K562 (cell line): ENCODE data around the gene GARIN5B. TPM values are rescaled to one million over a fixed set of nuclear protein-coding genes. Genes with fewer than 3 reads are reported as not detected.

Experiments used
- ATAC-seq: fragments of 200-7000 bp; cut with Tn5 transposase; 3 replicates; pipeline ENCODE4 v1.9.1; 2020; ENCODE audit warnings: moderate library complexity
- BruUV-seq: library from RNA; stranded (reverse); fragments of 400-500 nt; replicated peaks from 2 replicates; lab custom pipeline; 2021; lab: Mats Ljungman, UMichigan
- CTCF ChIA-PET: fragments of 300-600 bp; formaldehyde crosslinking; extraction: SDS; loops from one replicate; lab custom pipeline; 2021; ENCODE audit warnings: low intra/inter-chr PET ratio; lab: Yijun Ruan, JAX
- POLR2A ChIA-PET: fragments of 300-600, 350-650 bp; sonication (Branson Sonifier 250); formaldehyde crosslinking; extraction: SDS; loops from one replicate; lab custom pipeline; 2021; ENCODE audit warnings: antibody characterized with exemption, inconsistent platforms; lab: Yijun Ruan, JAX
- DNase-seq, 4 experiments: peaks; one replicate each; pipeline versions ENCODE4 v3.0.0 to v3.0.0-alpha.2; 2011 to 2018; ENCODE audit warnings: low spot score in 3 of 4, mixed read lengths in 3 of 4; ENCODE audit errors: extremely low read depth in 1 of 4
- FAIRE-seq: peaks from 2 replicates; lab custom pipeline; 2011; peaks lifted over from hg19 to GRCh38; lab: Jason Lieb, UNC
- H2AFZ ChIP-seq: 2 replicates; pipeline ENCODE4 v1.6.0; 2011; ENCODE audit warnings: low read depth, low read length, control low read depth, inconsistent platforms
- H3K27ac ChIP-seq: fragments of 200-600 bp; 3 replicates; pipeline ENCODE4 v1.8.0; 2011; ENCODE audit warnings: low read depth, mild to moderate bottlenecking, control low read depth, inconsistent platforms, low read length, moderate library complexity, mixed read lengths; ENCODE audit errors: extremely low read depth
- H3K27me3 ChIP-seq, 2 experiments: fragments of 300-600 bp in 1 of 2; 2 replicates in 1 of 2; 3 replicates in 1 of 2; pipeline versions ENCODE4 v1.6.0 to v1.8.0; 2011; ENCODE audit warnings: inconsistent platforms in 2 of 2, low read length in 2 of 2, mild to moderate bottlenecking in 1 of 2, mixed read lengths in 1 of 2, moderate library complexity in 1 of 2; ENCODE audit not compliant: control insufficient read depth in 2 of 2, insufficient read depth in 2 of 2
- H3K36me3 ChIP-seq: fragments of 300-600 bp; 3 replicates; pipeline ENCODE4 v1.8.0; 2011; ENCODE audit warnings: mild to moderate bottlenecking, low read length, inconsistent platforms; ENCODE audit not compliant: control insufficient read depth, insufficient read depth
- H3K4me1 ChIP-seq, 2 experiments: fragments of 200-600 bp in 1 of 2; replicated peaks in 1 of 2; 2 replicates in 1 of 2; 3 replicates in 1 of 2; pipeline versions ENCODE4 v1.5.1 to v1.8.0; 2011; ENCODE audit warnings: inconsistent platforms in 2 of 2, low read length in 2 of 2, mild to moderate bottlenecking in 1 of 2, mixed read lengths in 1 of 2, moderate library complexity in 1 of 2; ENCODE audit not compliant: control insufficient read depth in 2 of 2, insufficient read depth in 2 of 2
- H3K4me2 ChIP-seq: 2 replicates; pipeline ENCODE4 v1.6.1; 2011; ENCODE audit warnings: low read length, control low read depth, inconsistent platforms, mixed read lengths; ENCODE audit not compliant: insufficient read depth
- H3K4me3 ChIP-seq: fragments of 200-600 bp; sonication (generic), shearing (Covaris generic); 2 replicates; pipeline ENCODE4 v1.5.1; 2016; ENCODE audit warnings: control low read depth, inconsistent platforms
- H3K79me2 ChIP-seq: fragments of 200-600 bp; 3 replicates; pipeline ENCODE4 v1.8.0; 2011; ENCODE audit warnings: low read length, inconsistent platforms; ENCODE audit not compliant: control insufficient read depth, insufficient read depth
- H3K9ac ChIP-seq, 2 experiments: 2 replicates each; pipeline versions ENCODE4 v1.6.0 to v1.6.1; 2011; ENCODE audit warnings: low read depth in 2 of 2, low read length in 2 of 2, control low read depth in 1 of 2, inconsistent platforms in 1 of 2, mild to moderate bottlenecking in 1 of 2, mixed read lengths in 1 of 2; ENCODE audit not compliant: insufficient read depth in 1 of 2
- H3K9me1 ChIP-seq: one replicate; pipeline ENCODE4 v1.6.0; 2011; ENCODE audit warnings: inconsistent platforms, mild to moderate bottlenecking, low read length, moderate library complexity; ENCODE audit not compliant: control insufficient read depth, insufficient read depth
- H3K9me3 ChIP-seq: replicated peaks from 2 replicates; pipeline ENCODE4 v1.5.1; 2011; ENCODE audit warnings: low read depth, low read length, inconsistent platforms; ENCODE audit not compliant: control insufficient read depth, insufficient read depth
- H4K20me1 ChIP-seq: replicated peaks from 2 replicates; pipeline ENCODE4 v1.6.1; 2011; ENCODE audit warnings: low read length, inconsistent platforms, mixed read lengths; ENCODE audit not compliant: control insufficient read depth, insufficient read depth
- BCOR ChIP-seq: fragments of 450-650 bp; IDR thresholded peaks from 2 replicates; pipeline ENCODE4 v1.6.1; 2016
- DIDO1 ChIP-seq: fragments of 450-650 bp; IDR thresholded peaks from 2 replicates; pipeline ENCODE4 v1.6.1; 2016; ENCODE audit warnings: low read depth, missing biosample characterization, missing genetic modification characterization
- E2F3 ChIP-seq: fragments of 250-450 bp; sonication (Bioruptor Pico); IDR thresholded peaks from 2 replicates; pipeline ENCODE4 v1.4.0; 2020; ENCODE audit warnings: mild to moderate bottlenecking
- ETV5 ChIP-seq: sonication (generic); formaldehyde crosslinking; IDR thresholded peaks from 2 replicates; pipeline ENCODE4 v1.4.0; 2020; ENCODE audit warnings: low read depth, mild to moderate bottlenecking, missing genetic modification reagents
- IRF2 ChIP-seq: sonication (generic); formaldehyde crosslinking; IDR thresholded peaks from 2 replicates; pipeline ENCODE4 v1.8.1; 2022; ENCODE audit warnings: mild to moderate bottlenecking, missing genetic modification reagents
- KDM1A ChIP-seq, 2 experiments: fragments of 450-650 bp; IDR thresholded peaks; 2 replicates each; pipeline ENCODE4 v1.6.1; 2016; ENCODE audit warnings: mild to moderate bottlenecking in 2 of 2
- PTBP1 ChIP-seq: fragments of 200-400 bp; formaldehyde crosslinking; IDR thresholded peaks from 2 replicates; pipeline ENCODE4 v1.6.1; 2017; ENCODE audit warnings: low read depth, low read length
- RBM25 ChIP-seq: fragments of 200-400 bp; formaldehyde crosslinking; IDR thresholded peaks from 2 replicates; pipeline ENCODE4 v1.6.1; 2018; ENCODE audit warnings: low read length, low read depth, moderate library complexity; ENCODE audit not compliant: severe bottlenecking
- RFX1 ChIP-seq: fragments of 450-650 bp; IDR thresholded peaks from 2 replicates; pipeline ENCODE4 v1.6.1; 2016; ENCODE audit warnings: mild to moderate bottlenecking, moderate library complexity
- SOX6 ChIP-seq: fragments of 450-650 bp; IDR thresholded peaks from 2 replicates; pipeline ENCODE4 v1.6.1; 2014; ENCODE audit warnings: mild to moderate bottlenecking
- ZFP36 ChIP-seq: fragments of 150-350 bp; IDR thresholded peaks from 2 replicates; pipeline ENCODE4 v1.6.1; 2018; ENCODE audit warnings: low read length, low read depth; ENCODE audit not compliant: partially characterized antibody
- ZNF436 ChIP-seq: fragments of 250-450, 450-650 bp; sonication (Bioruptor Pico); formaldehyde crosslinking; IDR thresholded peaks from 2 replicates; pipeline ENCODE4 v1.7.0; 2020; ENCODE audit warnings: mild to moderate bottlenecking
- WGBS: fragments of 100-300 bp; shearing (Covaris generic); methylation state at CpG from one replicate; pipeline ENCODE4 v1.1.6; 2016; ENCODE audit warnings: low coverage, mixed read lengths; ENCODE audit not compliant: insufficient coverage; ENCODE audit errors: missing lambda C conversion rate; 5-methylcytosine and 5-hydroxymethylcytosine counted together
- in situ Hi-C: fragments of 300-500 bp; cut with MboI; formaldehyde crosslinking; loops from 4 replicates; pipeline ENCODE4 v1.15.0; 2018; ENCODE audit warnings: inconsistent platforms, mixed read lengths
- intact Hi-C: fragments of 100-400 bp; cut with micrococcal nuclease; formaldehyde crosslinking; loops from 2 replicates; pipeline ENCODE4 v1.14.2; 2022
- polyA plus RNA-seq, 8 experiments: library from polyadenylated mRNA; depleted of rRNA in 4 of 8; stranded (reverse) in 5 of 8; unstranded in 3 of 8; fragments of >200 nt; fragmentation: Nextera tagmentation in 2 of 8; fragmentation: Illumina TruSeq in 1 of 8; extraction: Ambion mirVana in 2 of 8; extraction: Trizol in 1 of 8; gene quantifications; 2 replicates each; pipeline versions ENCODE4 v1.2.1 to v1.2.3, GENCODE V29; 2011 to 2014; ENCODE audit warnings: inconsistent platforms in 1 of 8, missing spikeins in 1 of 8
- total RNA-seq, 7 experiments: library from RNA; depleted of rRNA in 6 of 7; stranded (reverse); fragments of >200 nt in 6 of 7; fragmentation: Illumina TruSeq in 2 of 7; extraction: Trizol in 2 of 7; gene quantifications; 2 replicates each; pipeline versions ENCODE4 v1.2.1 to v1.2.3, GENCODE V29; 2011 to 2021; ENCODE audit warnings: low replicate concordance in 1 of 7
- TF ChIP-seq, protein P1 (sequence below): sonication (generic); formaldehyde crosslinking; IDR thresholded peaks from 2 replicates; pipeline ENCODE4 v1.8.0; 2023; ENCODE audit warnings: mild to moderate bottlenecking, missing genetic modification reagents
- TF ChIP-seq, protein P2 (sequence below): sonication (generic); formaldehyde crosslinking; IDR thresholded peaks from 2 replicates; pipeline ENCODE4 v1.8.1; 2023; ENCODE audit warnings: mild to moderate bottlenecking, missing genetic modification reagents
- TF ChIP-seq, protein P3 (sequence below): fragments of 250-450 bp; sonication (Bioruptor Pico); IDR thresholded peaks from 2 replicates; pipeline ENCODE4 v1.8.0; 2021; ENCODE audit warnings: borderline replicate concordance, mild to moderate bottlenecking, moderate library complexity; ENCODE audit not compliant: poor library complexity, severe bottlenecking

The GARIN5B gene
- total and polyA plus RNA-seq, 9 of the 15 experiments (the other 6 are each of a cell fraction or from before 2014, with no cell fraction given), result not detected

DNA sequence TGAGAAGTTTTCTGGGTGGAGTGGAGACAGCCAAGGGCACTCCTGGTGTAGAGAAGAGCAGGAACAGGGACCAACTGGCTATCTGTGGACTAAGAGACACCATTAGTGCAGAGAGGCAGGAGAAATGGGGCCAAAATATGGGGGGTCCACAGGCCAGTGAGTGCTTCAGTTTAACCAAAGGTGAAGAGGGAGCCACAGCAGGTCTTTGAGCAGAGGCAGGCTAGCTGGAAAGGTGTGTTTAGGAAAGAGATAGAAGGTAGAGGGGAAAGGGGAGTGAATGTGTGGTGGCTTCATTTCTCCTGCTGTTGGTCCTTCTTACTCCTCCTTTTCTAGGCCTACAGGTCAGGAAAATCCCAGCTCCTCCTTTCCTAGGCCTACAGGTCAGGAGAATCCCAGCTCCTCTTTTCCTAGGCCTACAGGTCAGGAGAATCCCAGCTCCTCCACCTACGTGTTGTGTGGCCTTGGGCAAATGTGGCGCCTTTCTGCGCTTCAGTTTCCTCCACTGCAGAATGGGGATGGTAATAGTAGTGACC, 19.5 kb upstream of the GARIN5B start:
- Histone ChIP-seq H3K4me3 (no peak overlapping the region; the same call in 1 of the 2 replicates), H3K79me2 (peaks cover 50% of the 10 kb centered on the region), H3K4me1 (peaks cover 24 to 44% of the 10 kb centered on the region in 2 experiments), H3K4me2 (peak overlapping the region; percentile 87), H3K27me3 (no peaks in the 10 kb centered on the region), H3K9me1 (no peaks in the 10 kb centered on the region), H2AFZ (no peak overlapping the region), H3K36me3 (peaks cover 16% of the 10 kb centered on the region), H3K9ac (peak overlapping the region; percentile 78 to 92; a peak in 2 of 4 replicates), H4K20me1 (peaks cover 15% of the 10 kb centered on the region), H3K9me3 (no peaks in the 10 kb centered on the region; the same call in 1 of the 2 replicates), H3K27ac (peak overlapping the region; percentile 73)
- CTCF ChIA-PET, result no interaction called here
- TF ChIP-seq E2F3 (CRISPR knock-in tag), result no peak
- no peak for TF ChIP-seq PTBP1
- 0 out of 2 replicates have a peak, but pooled peaks have one; percentile 44 for TF ChIP-seq IRF2 (CRISPR knock-in tag)
- TF ChIP-seq ZFP36, result peak; percentile 33
- 0 out of 2 replicates have a peak, but pooled peaks have one; percentile 15 for TF ChIP-seq ETV5 (CRISPR knock-in tag)
- TF ChIP-seq, protein P1, sequence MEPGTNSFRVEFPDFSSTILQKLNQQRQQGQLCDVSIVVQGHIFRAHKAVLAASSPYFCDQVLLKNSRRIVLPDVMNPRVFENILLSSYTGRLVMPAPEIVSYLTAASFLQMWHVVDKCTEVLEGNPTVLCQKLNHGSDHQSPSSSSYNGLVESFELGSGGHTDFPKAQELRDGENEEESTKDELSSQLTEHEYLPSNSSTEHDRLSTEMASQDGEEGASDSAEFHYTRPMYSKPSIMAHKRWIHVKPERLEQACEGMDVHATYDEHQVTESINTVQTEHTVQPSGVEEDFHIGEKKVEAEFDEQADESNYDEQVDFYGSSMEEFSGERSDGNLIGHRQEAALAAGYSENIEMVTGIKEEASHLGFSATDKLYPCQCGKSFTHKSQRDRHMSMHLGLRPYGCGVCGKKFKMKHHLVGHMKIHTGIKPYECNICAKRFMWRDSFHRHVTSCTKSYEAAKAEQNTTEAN (CRISPR knock-in tag), result no peak
- TF ChIP-seq RBM25, result peak; percentile 80
- 0 out of 4 replicates have a peak, but pooled peaks of 1 of the 2 experiments have one; percentile 6 for TF ChIP-seq KDM1A (IDR thresholded peaks at IDR 0.05)
- TF ChIP-seq DIDO1 (tag), result no peak
- TF ChIP-seq SOX6, result no peak
- TF ChIP-seq BCOR, result peak; percentile 63
- TF ChIP-seq, protein P2, sequence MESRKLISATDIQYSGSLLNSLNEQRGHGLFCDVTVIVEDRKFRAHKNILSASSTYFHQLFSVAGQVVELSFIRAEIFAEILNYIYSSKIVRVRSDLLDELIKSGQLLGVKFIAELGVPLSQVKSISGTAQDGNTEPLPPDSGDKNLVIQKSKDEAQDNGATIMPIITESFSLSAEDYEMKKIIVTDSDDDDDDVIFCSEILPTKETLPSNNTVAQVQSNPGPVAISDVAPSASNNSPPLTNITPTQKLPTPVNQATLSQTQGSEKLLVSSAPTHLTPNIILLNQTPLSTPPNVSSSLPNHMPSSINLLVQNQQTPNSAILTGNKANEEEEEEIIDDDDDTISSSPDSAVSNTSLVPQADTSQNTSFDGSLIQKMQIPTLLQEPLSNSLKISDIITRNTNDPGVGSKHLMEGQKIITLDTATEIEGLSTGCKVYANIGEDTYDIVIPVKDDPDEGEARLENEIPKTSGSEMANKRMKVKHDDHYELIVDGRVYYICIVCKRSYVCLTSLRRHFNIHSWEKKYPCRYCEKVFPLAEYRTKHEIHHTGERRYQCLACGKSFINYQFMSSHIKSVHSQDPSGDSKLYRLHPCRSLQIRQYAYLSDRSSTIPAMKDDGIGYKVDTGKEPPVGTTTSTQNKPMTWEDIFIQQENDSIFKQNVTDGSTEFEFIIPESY (CRISPR knock-in tag), result 0 out of 2 replicates have a peak, but pooled peaks have one; percentile 43
- TF ChIP-seq RFX1, result no peak
- TF ChIP-seq, protein P3, sequence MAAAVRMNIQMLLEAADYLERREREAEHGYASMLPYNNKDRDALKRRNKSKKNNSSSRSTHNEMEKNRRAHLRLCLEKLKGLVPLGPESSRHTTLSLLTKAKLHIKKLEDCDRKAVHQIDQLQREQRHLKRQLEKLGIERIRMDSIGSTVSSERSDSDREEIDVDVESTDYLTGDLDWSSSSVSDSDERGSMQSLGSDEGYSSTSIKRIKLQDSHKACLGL (CRISPR knock-in tag), result no peak
- no peak for TF ChIP-seq ZNF436 (CRISPR knock-in tag)
- no peak for DNase-seq
- BruUV-seq, result no TSS peak
- ATAC-seq, result no peak
- in situ Hi-C loops (no loop called here), intact Hi-C loops (no loop called here)
- 94% methylated on average over 3 of the region's 3 CpGs for WGBS
- POLR2A ChIA-PET, result interaction anchor here (0.8 to 12.9 kb wide), 6 partner anchors 9 to 167 kb away, joined by 3 to 195 read pairs (median 8); partner anchors contain the start of gene UBE2S
- no peak for FAIRE-seq
